Measurements from ENCODE around the gene MPND. TPM values are rescaled to one million over a fixed set of nuclear protein-coding genes. Genes with fewer than 3 reads are reported as not detected.

MPND gene
- total RNA-seq, 1 donor from 2014 or later = 21.9 TPM

- no peaks in the 10 kb centered on the region for H3K9me3 ChIP-seq
- intact Hi-C loops (cut with DNase I) = no loop called here
Observed at GRCh38 chr19:4316956-4317355, 26.4 kb upstream of the MPND start.

GRCh38 chr19:4318460-4318859 is 24.9 kb upstream of the MPND start:
- Histone ChIP-seq H3K27ac (no peak overlapping the region), H3K27me3 (no peaks in the 10 kb centered on the region), H3K4me3 (no peak overlapping the region), H3K4me1 (no peaks in the 10 kb centered on the region), H3K9me3 (no peaks in the 10 kb centered on the region), H3K36me3 (no peaks in the 10 kb centered on the region)
- intact Hi-C loops (cut with DNase I) = no loop called here
- no peak for DNase-seq (ENCODE audit: low spot score in 2 of 2)
- TF ChIP-seq CTCF (IDR thresholded peaks at IDR 0.05) = no peak

More at GRCh38 chr19:4316956-4317355, 26.4 kb upstream of the MPND start:
- Histone ChIP-seq H3K27ac (no peak overlapping the region), H3K36me3 (no peaks in the 10 kb centered on the region), H3K27me3 (no peaks in the 10 kb centered on the region), H3K4me1 (no peaks in the 10 kb centered on the region), H3K4me3 (no peak overlapping the region)
- TF ChIP-seq CTCF (IDR thresholded peaks at IDR 0.05) = no peak
- DNase-seq (ENCODE audit: low spot score in 2 of 2) = no peak

GRCh38 chr19:4319067-4319718 is 24.2 kb upstream of the MPND start:
- Histone ChIP-seq H3K9me3 (no peaks in the 10 kb centered on the region), H3K27me3 (no peaks in the 10 kb centered on the region), H3K4me3 (no peak overlapping the region), H3K36me3 (no peaks in the 10 kb centered on the region), H3K4me1 (no peaks in the 10 kb centered on the region), H3K27ac (no peak overlapping the region)
- no peak for DNase-seq (ENCODE audit: low spot score in 2 of 2)
- intact Hi-C loops (cut with DNase I) = no loop called here
- TF ChIP-seq CTCF (IDR thresholded peaks at IDR 0.05) = no peak

GRCh38 chr19:4320419-4320818 is 22.9 kb upstream of the MPND start:
- H3K27ac ChIP-seq = no peak overlapping the region
- H3K36me3 ChIP-seq = no peaks in the 10 kb centered on the region
- H3K27me3 ChIP-seq = no peaks in the 10 kb centered on the region
- H3K9me3 ChIP-seq = no peaks in the 10 kb centered on the region
- no peaks in the 10 kb centered on the region for H3K4me1 ChIP-seq
- DNase-seq (ENCODE audit: low spot score in 2 of 2) = no peak
- no peak for TF ChIP-seq CTCF (IDR thresholded peaks at IDR 0.05)
- no peak overlapping the region for H3K4me3 ChIP-seq
- intact Hi-C loops (cut with DNase I) = no loop called here

GRCh38 chr19:4322942-4323665 is 20.3 kb upstream of the MPND start:
- no peaks in the 10 kb centered on the region for H3K36me3 ChIP-seq
- DNase-seq (ENCODE audit: low spot score in 2 of 2) = no peak
- intact Hi-C loops (cut with DNase I) = no loop called here
- no peaks in the 10 kb centered on the region for H3K27me3 ChIP-seq
- H3K27ac ChIP-seq = no peak overlapping the region
- no peaks in the 10 kb centered on the region for H3K9me3 ChIP-seq
- no peak for TF ChIP-seq CTCF (IDR thresholded peaks at IDR 0.05)
- H3K4me3 ChIP-seq = no peak overlapping the region
- peaks cover 0 to 2% of the 10 kb centered on the region in 2 donors for H3K4me1 ChIP-seq

All from ascending aorta (tissue), 2 donors.